SHP77 (cell line): ENCODE measurements around the gene UQCR11.

Experiments
- DNase-seq, 2 experiments: peaks; one replicate each; lab custom pipeline; 2025; lab: John Stamatoyannopoulos, UW

Gene UQCR11

GRCh38 chr19:1634938-1635243, 29.6 kb upstream of the UQCR11 start:
- DNase-seq, result no peak

- no peak for DNase-seq
Observed at GRCh38 chr19:1634242-1634937, 29.1 kb upstream of the UQCR11 start.

- no peak for DNase-seq
Observed at GRCh38 chr19:1633269-1633826, 28.1 kb upstream of the UQCR11 start.

- no peak for DNase-seq
Observed at GRCh38 chr19:1632462-1633268, 27.4 kb upstream of the UQCR11 start.

GRCh38 chr19:1631557-1632100, 26.4 kb upstream of the UQCR11 start:
- no peak for DNase-seq

- no peak for DNase-seq
Observed at GRCh38 chr19:1630811-1631210, 25.5 kb upstream of the UQCR11 start.

- no peak for DNase-seq
Observed at GRCh38 chr19:1630012-1630411, 24.8 kb upstream of the UQCR11 start.

- DNase-seq, result no peak
Observed at GRCh38 chr19:1629256-1629808, 24.1 kb upstream of the UQCR11 start.

GRCh38 chr19:1627194-1627593, 21.9 kb upstream of the UQCR11 start:
- DNase-seq, result no peak

- no peak for DNase-seq
Observed at GRCh38 chr19:1626417-1627010, 21.3 kb upstream of the UQCR11 start.

- peak in 1 of 2 experiments; percentile 39 for DNase-seq
Observed at GRCh38 chr19:1624458-1624857, 19.2 kb upstream of the UQCR11 start.

- DNase-seq, result no peak
Observed at GRCh38 chr19:1622541-1622940, 17.3 kb upstream of the UQCR11 start.

GRCh38 chr19:1622007-1622406, 16.7 kb upstream of the UQCR11 start:
- no peak for DNase-seq

- DNase-seq, result no peak
Observed at GRCh38 chr19:1621574-1621973, 16.3 kb upstream of the UQCR11 start.

GRCh38 chr19:1621021-1621420, 15.8 kb upstream of the UQCR11 start:
- no peak for DNase-seq

GRCh38 chr19:1620502-1620901, 15.2 kb upstream of the UQCR11 start:
- no peak for DNase-seq

GRCh38 chr19:1619703-1620102, 14.4 kb upstream of the UQCR11 start:
- no peak for DNase-seq

- no peak for DNase-seq
Observed at GRCh38 chr19:1619094-1619439, 13.8 kb upstream of the UQCR11 start.

GRCh38 chr19:1618157-1619093, 13.2 kb upstream of the UQCR11 start:
- DNase-seq, result peak in 1 of 2 experiments; percentile 22

- no peak for DNase-seq
Observed at GRCh38 chr19:1616875-1617274, 11.6 kb upstream of the UQCR11 start.

- DNase-seq, result no peak
Observed at GRCh38 chr19:1616396-1616795, 11.1 kb upstream of the UQCR11 start.
